NCI-H1694 treated with DMSO at 0.1 percent for 48 hours (cell line): ENCODE results near the gene GPR15.
"Not testable (repeated sequence)": the region's sequence is repeated elsewhere in the genome, so short reads cannot be mapped to it uniquely, and the experiment has no call there.

Experiments used
- DNase-seq: peaks from one replicate; lab custom pipeline; 2025; lab: John Stamatoyannopoulos, UW

The GPR15 gene

GRCh38 chr3:98558100-98558827, 26.5 kb downstream of the GPR15 start:
- no peak for DNase-seq

- DNase-seq = not testable (repeated sequence)
Observed at GRCh38 chr3:98559769-98560168, 28.0 kb downstream of the GPR15 start.

GRCh38 chr3:98560911-98561310, 29.1 kb downstream of the GPR15 start:
- DNase-seq = no peak

GRCh38 chr3:98561727-98562521, 30.1 kb downstream of the GPR15 start:
- no peak for DNase-seq

GRCh38 chr3:98563661-98564281, 32.0 kb downstream of the GPR15 start:
- DNase-seq = no peak

GRCh38 chr3:98564282-98565005, 32.7 kb downstream of the GPR15 start:
- DNase-seq = no peak

GRCh38 chr3:98565237-98565643, 33.5 kb downstream of the GPR15 start:
- no peak for DNase-seq

GRCh38 chr3:98565843-98566242, 34.1 kb downstream of the GPR15 start:
- no peak for DNase-seq

GRCh38 chr3:98567666-98568270, 36.0 kb downstream of the GPR15 start:
- DNase-seq = no peak

- DNase-seq = no peak
Observed at GRCh38 chr3:98568402-98568801, 36.6 kb downstream of the GPR15 start.

- DNase-seq = no peak
Observed at GRCh38 chr3:98573181-98573728, 41.5 kb downstream of the GPR15 start.

GRCh38 chr3:98574132-98574531, 42.4 kb downstream of the GPR15 start:
- DNase-seq = no peak

GRCh38 chr3:98577178-98577895, 45.6 kb downstream of the GPR15 start:
- no peak for DNase-seq

GRCh38 chr3:98580401-98581386, 48.9 kb downstream of the GPR15 start:
- no peak for DNase-seq

- DNase-seq = no peak
Observed at GRCh38 chr3:98581474-98581873, 49.7 kb downstream of the GPR15 start.

GRCh38 chr3:98582042-98582441, 50.3 kb downstream of the GPR15 start:
- DNase-seq = no peak

- no peak for DNase-seq
Observed at GRCh38 chr3:98583766-98584165, 52.0 kb downstream of the GPR15 start.
